HCT116 (cell line): ENCODE measurements around the gene PRKAG2. TPM values are rescaled to one million over a fixed set of nuclear protein-coding genes. Genes with fewer than 3 reads are reported as not detected.

Source experiments
- ATAC-seq: fragments of 200-7000 bp; cut with Tn5 transposase; 2 replicates; pipeline ENCODE4 v1.9.1; 2020; ENCODE audit warnings: mild to moderate bottlenecking, moderate library complexity
- BruUV-seq: library from RNA; stranded (reverse); fragments of 400-500 nt; replicated peaks from 2 replicates; lab custom pipeline; 2021; lab: Mats Ljungman, UMichigan
- CTCF ChIA-PET: fragments of 300-600 bp; sonication (Branson Sonifier 250); formaldehyde crosslinking; loops from one replicate; lab custom pipeline; 2021; ENCODE audit warnings: antibody characterized with exemption; lab: Charles Lee
- POLR2A ChIA-PET: fragments of 300-600, 350-600 bp; sonication (Branson Sonifier 250); formaldehyde crosslinking; loops from one replicate; lab custom pipeline; 2021; ENCODE audit warnings: antibody characterized with exemption; lab: Charles Lee
- RAD21 ChIA-PET, 2 experiments: fragments of 300-600 bp; sonication (Branson Sonifier 250); formaldehyde crosslinking; loops; one replicate each; lab custom pipeline; 2023; ENCODE audit warnings: low total read pairs in 2 of 2; ENCODE audit not compliant: uncharacterized antibody in 2 of 2, unreplicated experiment in 2 of 2, low non-redundant PET in 1 of 2; lab: Charles Lee
- DNase-seq: peaks from one replicate; pipeline ENCODE4 v3.0.0-alpha.2; 2010; ENCODE audit warnings: low read depth, low spot score
- H2AFZ ChIP-seq: fragments of 200-600 bp; shearing (Covaris generic), sonication (generic); 2 replicates; pipeline ENCODE4 v1.6.1; 2017; ENCODE audit warnings: low read depth, mixed run types, mixed read lengths, antibody characterized with exemption, low read length; ENCODE audit not compliant: poor library complexity, severe bottlenecking
- H3K27ac ChIP-seq: 2 replicates; pipeline ENCODE4 v1.5.1; 2012; ENCODE audit warnings: low read depth, low read length
- H3K27me3 ChIP-seq: fragments of 200-600 bp; sonication (generic); 2 replicates; pipeline ENCODE4 v1.6.1; 2016; ENCODE audit warnings: mixed run types, low read length, mixed read lengths; ENCODE audit not compliant: insufficient read depth
- H3K36me3 ChIP-seq, 2 experiments: fragments of 200-500 bp in 1 of 2; fragments of 200-600 bp in 1 of 2; sonication (Bioruptor generic) in 1 of 2; sonication (generic) in 1 of 2; 2 replicates each; pipeline versions ENCODE4 v1.5.1 to v1.6.1; 2014 to 2016; ENCODE audit warnings: low read length in 2 of 2, inconsistent platforms in 1 of 2, mixed read lengths in 1 of 2, mixed run types in 1 of 2; ENCODE audit not compliant: insufficient read depth in 2 of 2, control insufficient read depth in 1 of 2
- H3K4me1 ChIP-seq, 2 experiments: fragments of 200-600 bp in 1 of 2; sonication (generic) in 1 of 2; 2 replicates each; pipeline versions ENCODE4 v1.5.1 to v1.6.1; 2012 to 2017; ENCODE audit warnings: low read length in 2 of 2, inconsistent platforms in 1 of 2, mild to moderate bottlenecking in 1 of 2, mixed read lengths in 1 of 2, mixed run types in 1 of 2, moderate library complexity in 1 of 2; ENCODE audit not compliant: insufficient read depth in 2 of 2, control insufficient read depth in 1 of 2
- H3K4me2 ChIP-seq: fragments of 200-600 bp; sonication (generic); 2 replicates; pipeline ENCODE4 v1.6.1; 2017; ENCODE audit warnings: mixed run types, low read length, mixed read lengths
- H3K4me3 ChIP-seq, 2 experiments: fragments of 200-600 bp in 1 of 2; sonication (generic) in 1 of 2; replicated peaks in 1 of 2; 2 replicates each; pipeline ENCODE4 v1.5.1; 2011 to 2016; ENCODE audit warnings: low read length in 2 of 2, control low read depth in 1 of 2, low read depth in 1 of 2, mild to moderate bottlenecking in 1 of 2, mixed read lengths in 1 of 2, mixed run types in 1 of 2
- H3K79me2 ChIP-seq: fragments of 200-600 bp; sonication (generic); 2 replicates; pipeline ENCODE4 v1.6.1; 2017; ENCODE audit warnings: mild to moderate bottlenecking, mixed run types, low read length, moderate library complexity, mixed read lengths; ENCODE audit not compliant: insufficient read depth
- H3K9ac ChIP-seq: fragments of 200-600 bp; sonication (generic); 2 replicates; pipeline ENCODE4 v1.6.1; 2016; ENCODE audit warnings: low read length, mixed read lengths
- H3K9me2 ChIP-seq: fragments of 200-600 bp; sonication (generic), shearing (Covaris generic); 2 replicates; pipeline ENCODE4 v1.6.1; 2017; ENCODE audit warnings: mixed run types, mild to moderate bottlenecking, moderate library complexity; ENCODE audit not compliant: insufficient read depth
- H3K9me3 ChIP-seq, 2 experiments: fragments of 200-500 bp in 1 of 2; fragments of 200-600 bp in 1 of 2; sonication (Bioruptor generic) in 1 of 2; sonication (generic) in 1 of 2; 2 replicates each; pipeline ENCODE4 v1.6.1; 2014 to 2017; ENCODE audit warnings: low read length in 2 of 2, mixed read lengths in 2 of 2, inconsistent platforms in 1 of 2, low read depth in 1 of 2, mild to moderate bottlenecking in 1 of 2, mixed run types in 1 of 2, moderate library complexity in 1 of 2; ENCODE audit not compliant: control insufficient read depth in 1 of 2, insufficient read depth in 1 of 2
- H4K20me1 ChIP-seq: fragments of 200-600 bp; sonication (generic), shearing (Covaris generic); 2 replicates; pipeline ENCODE4 v1.6.1; 2017; ENCODE audit warnings: mixed run types, mild to moderate bottlenecking, moderate library complexity; ENCODE audit not compliant: insufficient read depth
- REST ChIP-seq: IDR thresholded peaks from 2 replicates; pipeline ENCODE4 v1.6.1; 2012; ENCODE audit warnings: low read depth
- ZBTB33 ChIP-seq: IDR thresholded peaks from 2 replicates; pipeline ENCODE4 v1.6.1; 2011; ENCODE audit warnings: mild to moderate bottlenecking, low read length, moderate library complexity; ENCODE audit not compliant: insufficient replicate concordance; ENCODE audit errors: extremely low read depth
- intact Hi-C: fragments of 100-400 bp; cut with micrococcal nuclease; formaldehyde crosslinking; loops from 2 replicates; pipeline ENCODE4 v1.10.0; 2022
- total RNA-seq: library from RNA; stranded (reverse); gene quantifications from one replicate; pipeline ENCODE4 v1.2.1, GENCODE V29; 2021; ENCODE audit not compliant: unreplicated experiment
- TF ChIP-seq, protein P1 (sequence below): IDR thresholded peaks from 2 replicates; pipeline ENCODE4 v1.6.1; 2012

The PRKAG2 gene
- total RNA-seq, 1 experiment from 2014 or later = 23.6 TPM

- no peak for DNase-seq
- ATAC-seq = no peak
- no peaks in the 10 kb centered on the region for H3K9me2 ChIP-seq
- POLR2A ChIA-PET = no interaction called here
- no peak overlapping the region for H2AFZ ChIP-seq
- no peaks in the 10 kb centered on the region for H3K27me3 ChIP-seq
- H3K36me3 ChIP-seq = no peaks in the 10 kb centered on the region
- no peak for TF ChIP-seq ZBTB33
- TF ChIP-seq REST = no peak
- TF ChIP-seq, protein P1, sequence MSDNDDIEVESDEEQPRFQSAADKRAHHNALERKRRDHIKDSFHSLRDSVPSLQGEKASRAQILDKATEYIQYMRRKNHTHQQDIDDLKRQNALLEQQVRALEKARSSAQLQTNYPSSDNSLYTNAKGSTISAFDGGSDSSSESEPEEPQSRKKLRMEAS = no peak
- H3K9me3 ChIP-seq = no peaks in the 10 kb centered on the region
- H3K27ac ChIP-seq = no peak overlapping the region
- H4K20me1 ChIP-seq = no peaks in the 10 kb centered on the region
- no TSS peak for BruUV-seq
- H3K4me3 ChIP-seq = no peak overlapping the region
- intact Hi-C loops = no loop called here
- no peaks in the 10 kb centered on the region for H3K79me2 ChIP-seq
- no peaks in the 10 kb centered on the region for H3K4me1 ChIP-seq
- RAD21 ChIA-PET = no interaction called here
- no peak overlapping the region for H3K4me2 ChIP-seq
- CTCF ChIA-PET = no interaction called here
- no peak overlapping the region for H3K9ac ChIP-seq
Measured at GRCh38 chr7:151861881-151862280, 15.0 kb downstream of the PRKAG2 start.
